ENCODE data around the gene TMEM179. TPM values are rescaled to one million over a fixed set of nuclear protein-coding genes. Genes with fewer than 3 reads are reported as not detected.

The TMEM179 gene
- total and polyA plus RNA-seq, 2 donors (not counting 1 experiment from before 2014, with no cell fraction given) = not detected

- Histone ChIP-seq H3K27ac (ENCODE audit: low read length in 2 of 2) (no peak overlapping the region), H3K4me2 (replicated peaks; ENCODE audit: low read depth, low read length, poor library complexity, severe bottlenecking) (no peak overlapping the region), H3K4me3 (ENCODE audit: control extremely low read depth in 1 of 5, extremely low read depth in 1 of 5, insufficient read depth in 1 of 5, low read depth in 2 of 5, low read length in 4 of 5) (no peak overlapping the region), H3K9me3 (ENCODE audit: control extremely low read depth in 1 of 3, control insufficient read depth in 2 of 3, insufficient read depth in 1 of 3, low read length in 2 of 3) (peaks cover 0 to 19% (median 0%) of the 10 kb centered on the region in 3 donors), H3K9ac (ENCODE audit: low read length) (no peak overlapping the region), H3K4me1 (ENCODE audit: control insufficient read depth in 2 of 2, insufficient read depth in 2 of 2, low read length in 2 of 2) (peaks cover 50 to 61% of the 10 kb centered on the region in 2 donors), H3K36me3 (replicated peaks in 1 of 2; ENCODE audit: control extremely low read depth in 1 of 2, control insufficient read depth in 1 of 2, extremely low read depth in 1 of 2, insufficient read depth in 2 of 2, low read length in 1 of 2) (no peaks in the 10 kb centered on the region), H4K20me1 (ENCODE audit: control insufficient read depth, insufficient read depth, low read length, poor library complexity, severe bottlenecking) (no peaks in the 10 kb centered on the region), H3K27me3 (replicated peaks in 1 of 4; ENCODE audit: control extremely low read depth in 1 of 4, control insufficient read depth in 3 of 4, insufficient read depth in 4 of 4, low read length in 3 of 4) (no peaks in the 10 kb centered on the region), H2AFZ (ENCODE audit: insufficient read depth, low read depth, low read length, poor library complexity, severe bottlenecking) (no peak overlapping the region), H3K79me2 (ENCODE audit: control insufficient read depth, insufficient read depth, low read length) (no peaks in the 10 kb centered on the region)
- POLR2A ChIA-PET = no interaction called here
- H3K9me3 Mint-ChIP-seq (ENCODE audit: insufficient read depth) = no peaks in the 10 kb centered on the region
- intact Hi-C loops (cut with micrococcal nuclease) = loop anchor here (2.0 kb wide), 1 partner anchor 13 kb away; no protein-coding TSS in a partner anchor
- CTCF ChIA-PET = interaction anchor here (0.8 to 2.8 kb wide), 11 partner anchors 8 to 58 kb away, joined by 3 to 17 read pairs (median 5); no protein-coding TSS in a partner anchor
- peak overlapping the region; percentile 48 for H3K4me3 Mint-ChIP-seq
- ATAC-seq (ENCODE audit: low read depth) = no peak
- DNase-seq = no peak
- peak overlapping the region; percentile 50 for H3K27ac Mint-ChIP-seq
- no peaks in the 10 kb centered on the region for H3K27me3 Mint-ChIP-seq
- TF ChIP-seq EZH2 (IDR thresholded peaks at IDR 0.05; ENCODE audit: borderline replicate concordance, insufficient read depth, low read depth, low read length, poor library complexity, severe bottlenecking) (no peak), CTCF (IDR thresholded peaks at IDR 0.05) (no peak)
- 79% methylated on average over 20 of the region's 20 CpGs for WGBS (ENCODE audit: insufficient coverage)
- H3K4me1 Mint-ChIP-seq = peaks cover 62% of the 10 kb centered on the region
These were observed 47.3 kb upstream of the TMEM179 start for GRCh38 chr14:104651876-104652260.

DNA sequence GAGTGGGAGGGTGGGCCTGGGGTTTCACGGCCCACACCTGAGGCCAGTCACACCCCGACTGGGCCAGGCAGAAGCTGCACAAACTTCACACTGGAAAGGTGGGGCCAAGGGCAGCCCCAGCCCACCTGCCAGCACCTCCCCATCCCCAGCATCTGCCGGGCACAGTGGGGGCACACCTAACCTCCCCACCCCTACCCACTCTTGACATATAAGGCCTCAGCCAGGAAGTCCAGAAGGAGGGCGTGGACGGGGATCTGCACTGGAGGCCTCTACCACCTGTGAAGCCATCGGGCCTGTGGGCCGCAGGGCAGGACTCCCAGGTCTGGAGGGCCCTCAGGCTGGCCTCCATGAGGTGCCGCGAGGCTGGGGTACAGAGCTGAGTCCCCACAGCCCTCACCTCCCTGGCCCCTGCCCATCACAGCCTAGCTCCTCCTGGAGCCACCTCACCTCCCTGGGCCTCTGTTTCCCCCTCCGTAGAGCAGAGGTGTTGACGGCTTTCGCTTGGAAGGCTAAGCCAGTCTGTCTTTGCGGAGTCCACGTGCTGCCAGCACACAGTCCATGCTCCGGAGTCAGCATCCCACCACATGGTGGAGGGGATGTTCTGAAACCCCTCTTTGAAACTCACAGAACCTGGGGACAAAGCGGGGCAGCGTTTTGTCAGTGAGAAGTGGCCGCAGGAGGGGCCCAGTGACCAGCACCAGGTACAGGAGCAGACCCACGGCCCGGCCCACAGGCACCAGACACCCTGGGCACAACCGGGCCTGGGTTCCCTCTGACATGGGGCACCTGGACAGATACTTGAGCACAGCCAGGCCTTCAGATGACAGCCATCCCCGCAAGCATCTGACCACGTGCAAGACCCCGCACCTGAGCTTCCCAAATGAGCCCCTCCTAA lies 46.7 kb upstream of the TMEM179 start:
- H2AFZ ChIP-seq (ENCODE audit: insufficient read depth, low read depth, low read length, poor library complexity, severe bottlenecking) = peak overlapping the region; percentile 92
- intact Hi-C loops (cut with micrococcal nuclease) = loop anchor here (1.0 to 2.0 kb wide), 3 partner anchors 14 to 57 kb away; no protein-coding TSS in a partner anchor
- no peak overlapping the region for H3K9ac ChIP-seq (ENCODE audit: low read length)
- CTCF ChIA-PET = interaction anchor here (0.8 to 2.8 kb wide), 12 partner anchors 9 to 58 kb away, joined by 3 to 17 read pairs (median 5); no protein-coding TSS in a partner anchor
- H3K9me3 ChIP-seq (ENCODE audit: control extremely low read depth in 1 of 3, control insufficient read depth in 2 of 3, insufficient read depth in 1 of 3, low read length in 2 of 3) = peaks cover 0 to 22% (median 0%) of the 10 kb centered on the region in 3 donors
- peaks cover 44 to 56% of the 10 kb centered on the region in 2 donors for H3K4me1 ChIP-seq (ENCODE audit: control insufficient read depth in 2 of 2, insufficient read depth in 2 of 2, low read length in 2 of 2)
- Mint-ChIP-seq H3K27me3 (no peaks in the 10 kb centered on the region), H3K9me3 (ENCODE audit: insufficient read depth) (no peaks in the 10 kb centered on the region), H3K27ac (peak overlapping the region; percentile 37), H3K4me1 (peaks cover 57% of the 10 kb centered on the region), H3K4me3 (peak overlapping the region; percentile 48)
- H3K4me2 ChIP-seq (replicated peaks; ENCODE audit: low read depth, low read length, poor library complexity, severe bottlenecking) = peak overlapping the region; percentile 99
- TF ChIP-seq EZH2 (IDR thresholded peaks at IDR 0.05; ENCODE audit: borderline replicate concordance, insufficient read depth, low read depth, low read length, poor library complexity, severe bottlenecking) (no peak), CTCF (IDR thresholded peaks at IDR 0.05) (no peak)
- no peak overlapping the region for H3K27ac ChIP-seq (ENCODE audit: low read length in 2 of 2)
- no peaks in the 10 kb centered on the region for H4K20me1 ChIP-seq (ENCODE audit: control insufficient read depth, insufficient read depth, low read length, poor library complexity, severe bottlenecking)
- ATAC-seq (ENCODE audit: low read depth) = no peak
- no peak for DNase-seq
- no peak overlapping the region for H3K4me3 ChIP-seq (ENCODE audit: control extremely low read depth in 1 of 5, extremely low read depth in 1 of 5, insufficient read depth in 1 of 5, low read depth in 2 of 5, low read length in 4 of 5)
- H3K79me2 ChIP-seq (ENCODE audit: control insufficient read depth, insufficient read depth, low read length) = no peaks in the 10 kb centered on the region
- no peaks in the 10 kb centered on the region for H3K36me3 ChIP-seq (replicated peaks in 1 of 2; ENCODE audit: control extremely low read depth in 1 of 2, control insufficient read depth in 1 of 2, extremely low read depth in 1 of 2, insufficient read depth in 2 of 2, low read length in 1 of 2)
- WGBS (ENCODE audit: insufficient coverage) = 95% methylated on average over 21 of the region's 24 CpGs
- no peaks in the 10 kb centered on the region for H3K27me3 ChIP-seq (replicated peaks in 1 of 4; ENCODE audit: control extremely low read depth in 1 of 4, control insufficient read depth in 3 of 4, insufficient read depth in 4 of 4, low read length in 3 of 4)
- POLR2A ChIA-PET = interaction anchor here (1.0 kb wide), 1 partner anchor 30 kb away, joined by 5 read pairs; no protein-coding TSS in a partner anchor

All from B cell (primary cell).